Progenitor cell of endocrine pancreas (in vitro differentiated cells): ENCODE measurements around the gene MAML3. TPM values are rescaled to one million over a fixed set of nuclear protein-coding genes. Genes with fewer than 3 reads are reported as not detected.

Source experiments
- DNase-seq: peaks from one replicate; pipeline ENCODE4 v3.0.0; 2021; ENCODE audit warnings: low spot score; ENCODE audit not compliant: unreplicated experiment
- H3K27ac Mint-ChIP-seq: 2 replicates; pipeline ENCODE4 v1.8.0; 2021; ENCODE audit warnings: mild to moderate bottlenecking, moderate library complexity, mixed read lengths
- H3K27me3 Mint-ChIP-seq: 2 replicates; pipeline ENCODE4 v1.8.0; 2021; ENCODE audit warnings: mixed read lengths
- H3K36me3 Mint-ChIP-seq: 2 replicates; pipeline ENCODE4 v1.8.0; 2022; ENCODE audit warnings: mixed read lengths; ENCODE audit not compliant: insufficient read depth
- H3K4me1 Mint-ChIP-seq: 2 replicates; pipeline ENCODE4 v1.8.0; 2021; ENCODE audit warnings: low read depth, mixed read lengths
- H3K4me3 Mint-ChIP-seq: 2 replicates; pipeline ENCODE4 v1.8.0; 2021; ENCODE audit warnings: low read depth, mild to moderate bottlenecking, moderate library complexity, mixed read lengths
- H3K9me3 Mint-ChIP-seq: 2 replicates; pipeline ENCODE4 v1.8.0; 2021; ENCODE audit warnings: low read depth, mixed read lengths
- CTCF ChIP-seq: fragments of 200-600 bp; sonication (generic); IDR thresholded peaks from one replicate; pipeline ENCODE4 v1.5.0; 2021; ENCODE audit warnings: antibody characterized with exemption, mild to moderate bottlenecking; ENCODE audit not compliant: unreplicated experiment
- total RNA-seq: library from RNA; stranded (reverse); gene quantifications from 2 replicates; pipeline ENCODE4 v1.2.1, GENCODE V29; 2021

MAML3 gene
- total RNA-seq, 1 donor from 2014 or later: 48.5 TPM

- peaks cover 31% of the 10 kb centered on the region for H3K4me1 Mint-ChIP-seq
- H3K27me3 Mint-ChIP-seq: no peaks in the 10 kb centered on the region
- no peak for DNase-seq
- H3K27ac Mint-ChIP-seq: no peak overlapping the region
- no peak for TF ChIP-seq CTCF
- no peak overlapping the region for H3K4me3 Mint-ChIP-seq
- no peaks in the 10 kb centered on the region for H3K9me3 Mint-ChIP-seq
- H3K36me3 Mint-ChIP-seq: no peaks in the 10 kb centered on the region
These were observed 44.2 kb downstream of the MAML3 start for GRCh38 chr4:140109737-140110136.

- no peak for DNase-seq
- Mint-ChIP-seq H3K9me3 (no peaks in the 10 kb centered on the region), H3K27ac (no peak overlapping the region), H3K27me3 (no peaks in the 10 kb centered on the region), H3K4me3 (no peak overlapping the region), H3K4me1 (peaks cover 31% of the 10 kb centered on the region), H3K36me3 (no peaks in the 10 kb centered on the region)
- TF ChIP-seq CTCF: no peak
These were observed 44.7 kb downstream of the MAML3 start for GRCh38 chr4:140109292-140109691.

DNA sequence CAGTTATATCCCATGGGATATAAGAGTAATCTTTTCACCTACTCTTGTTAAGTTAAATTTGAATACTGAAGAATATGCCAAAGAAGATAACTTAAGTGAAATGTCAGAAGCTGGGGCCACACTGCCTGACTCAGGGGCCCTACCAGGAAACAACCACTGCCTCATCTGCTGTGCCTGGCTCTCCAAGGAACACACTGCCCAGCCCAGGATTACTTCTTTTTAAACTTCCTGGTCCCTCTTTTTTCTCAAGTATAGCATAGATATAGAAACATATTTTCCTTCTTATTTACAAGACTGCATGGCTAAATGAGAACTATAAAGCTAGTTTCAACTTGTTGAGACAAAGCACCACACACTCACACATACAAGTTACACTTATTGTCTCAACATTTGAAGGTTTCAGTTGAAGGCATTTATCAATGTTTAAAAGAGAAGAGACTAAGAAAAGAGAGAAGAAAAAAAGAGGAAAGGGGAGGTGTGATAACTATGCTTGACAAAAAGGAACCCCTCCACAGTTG, 45.2 kb downstream of the MAML3 start:
- H3K9me3 Mint-ChIP-seq: no peaks in the 10 kb centered on the region
- H3K4me3 Mint-ChIP-seq: no peak overlapping the region
- peaks cover 31% of the 10 kb centered on the region for H3K4me1 Mint-ChIP-seq
- H3K27ac Mint-ChIP-seq: no peak overlapping the region
- H3K36me3 Mint-ChIP-seq: no peaks in the 10 kb centered on the region
- no peak for DNase-seq
- no peak for TF ChIP-seq CTCF
- H3K27me3 Mint-ChIP-seq: no peaks in the 10 kb centered on the region

DNA sequence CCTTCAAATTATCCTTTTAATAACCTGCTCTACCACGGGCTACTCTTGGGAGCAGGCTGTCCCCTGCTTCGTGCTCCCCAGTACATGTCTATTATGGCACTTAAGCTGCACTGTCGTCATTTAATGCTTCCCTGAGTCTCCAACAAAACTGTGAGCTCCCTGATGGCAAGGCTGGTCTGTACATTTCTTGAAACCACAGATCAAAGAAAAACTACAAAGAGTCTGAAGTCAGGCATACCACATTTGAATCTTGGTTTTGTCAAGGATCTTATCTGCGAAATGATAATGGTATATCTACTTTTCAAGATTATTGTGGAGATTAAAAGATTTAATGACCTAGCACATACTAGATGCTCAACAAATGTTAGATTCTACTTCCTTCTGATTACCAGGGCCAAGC, 45.7 kb downstream of the MAML3 start:
- Mint-ChIP-seq H3K36me3 (no peaks in the 10 kb centered on the region), H3K27ac (no peak overlapping the region), H3K4me1 (peaks cover 31% of the 10 kb centered on the region), H3K9me3 (no peaks in the 10 kb centered on the region), H3K27me3 (no peaks in the 10 kb centered on the region), H3K4me3 (no peak overlapping the region)
- TF ChIP-seq CTCF: no peak
- no peak for DNase-seq

DNA sequence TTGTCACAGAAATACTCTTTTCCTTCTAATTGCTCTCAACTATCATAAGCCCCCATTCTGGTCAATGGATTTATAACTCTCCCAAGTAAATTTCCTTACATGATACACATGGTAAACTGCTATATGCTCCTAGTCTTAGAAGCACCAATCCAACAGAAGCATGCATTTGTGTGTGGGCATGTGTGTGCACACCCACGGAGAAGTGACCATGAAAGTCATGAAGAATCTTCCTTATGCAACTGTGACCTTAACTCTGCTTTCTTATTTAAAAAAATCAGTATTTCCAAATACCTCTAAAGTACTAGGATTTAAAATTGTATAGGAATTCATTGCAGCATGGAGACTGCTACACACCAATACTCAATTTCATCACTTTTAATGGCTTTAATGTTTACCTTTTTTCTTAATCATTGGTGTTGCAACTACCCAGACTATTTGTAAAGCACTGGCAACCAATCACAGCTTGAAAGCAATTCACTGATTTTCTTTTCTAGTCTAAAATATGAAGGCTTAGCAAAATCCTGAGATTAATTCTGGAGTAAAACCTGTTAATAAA, 47.6 kb downstream of the MAML3 start:
- Mint-ChIP-seq H3K36me3 (peaks cover 1% of the 10 kb centered on the region), H3K9me3 (no peaks in the 10 kb centered on the region), H3K27ac (no peak overlapping the region), H3K27me3 (no peaks in the 10 kb centered on the region), H3K4me1 (peaks cover 28% of the 10 kb centered on the region), H3K4me3 (no peak overlapping the region)
- no peak for TF ChIP-seq CTCF
- no peak for DNase-seq
